ENCODE measurements around the gene GCSH. TPM values are rescaled to one million over a fixed set of nuclear protein-coding genes. Genes with fewer than 3 reads are reported as not detected.

GCSH gene
- total and polyA plus RNA-seq, 2 of the 13 experiments (the other 11 are each of a cell fraction or from before 2014, with no cell fraction given) = 35.9 to 103 TPM

- TF ChIP-seq ZNF790 (CRISPR knock-in tag; IDR thresholded peaks at IDR 0.05; ENCODE audit: borderline replicate concordance) (no peak), PBX2 (CRISPR knock-in tag; IDR thresholded peaks at IDR 0.05) (no peak), ZSCAN9 (CRISPR knock-in tag; IDR thresholded peaks at IDR 0.05; ENCODE audit: borderline replicate concordance) (no peak), HOXA5 (CRISPR knock-in tag; IDR thresholded peaks at IDR 0.05) (no peak), ZNF557 (CRISPR knock-in tag; IDR thresholded peaks at IDR 0.05) (no peak), ZNF354B (CRISPR knock-in tag; IDR thresholded peaks at IDR 0.05) (no peak), HNF4G (IDR thresholded peaks at IDR 0.05; ENCODE audit: borderline replicate concordance, low read depth, low read length) (no peak; the same call in 1 of the 2 replicates), HNF4G (CRISPR knock-in tag; IDR thresholded peaks at IDR 0.05; ENCODE audit: borderline replicate concordance, low read depth) (no peak), ATF7-NPFF (CRISPR knock-in tag; IDR thresholded peaks at IDR 0.05; ENCODE audit: low read depth) (peak; percentile 67), ADNP (CRISPR knock-in tag; IDR thresholded peaks at IDR 0.05) (no peak), ZNF512B (CRISPR knock-in tag; IDR thresholded peaks at IDR 0.05; ENCODE audit: borderline replicate concordance) (no peak), THAP8 (CRISPR knock-in tag; IDR thresholded peaks at IDR 0.05; ENCODE audit: borderline replicate concordance) (no peak), NFKBIZ (CRISPR knock-in tag; IDR thresholded peaks at IDR 0.05) (no peak; the same call in 1 of the 2 replicates), TERF1 (CRISPR knock-in tag; IDR thresholded peaks at IDR 0.05) (no peak), ZNF766 (CRISPR knock-in tag; IDR thresholded peaks at IDR 0.05; ENCODE audit: borderline replicate concordance) (0 out of 2 replicates have a peak, but pooled peaks have one; percentile 11), EED (CRISPR knock-in tag; IDR thresholded peaks at IDR 0.05) (no peak), PAF1 (CRISPR knock-in tag; IDR thresholded peaks at IDR 0.05) (no peak), ZNF740 (CRISPR knock-in tag; IDR thresholded peaks at IDR 0.05) (no peak), ZFP82 (CRISPR knock-in tag; IDR thresholded peaks at IDR 0.05; ENCODE audit: borderline replicate concordance) (no peak), POLR2G (IDR thresholded peaks at IDR 0.05; ENCODE audit: low read depth, low read length) (peak; percentile 62), PHF5A (CRISPR knock-in tag; IDR thresholded peaks at IDR 0.05; ENCODE audit: low read depth, unreplicated experiment) (peak; percentile 65), CERS6 (CRISPR knock-in tag; IDR thresholded peaks at IDR 0.05) (no peak), SKI (IDR thresholded peaks at IDR 0.05; ENCODE audit: partially characterized antibody) (peak; percentile 57), MYNN (CRISPR knock-in tag; IDR thresholded peaks at IDR 0.05; ENCODE audit: low read depth) (no peak), RXRA (CRISPR knock-in tag; IDR thresholded peaks at IDR 0.05) (no peak)
Measured at GRCh38 chr16:81035398-81035974, 60.7 kb downstream of the GCSH start, which contains the start of gene ATMIN (continued).
